Femur (tissue), 1 donor: ENCODE results near the gene PHF19.

Experiments used
- DNase-seq: peaks from one replicate; pipeline ENCODE4 v3.0.0-alpha.2; 2017

Gene PHF19

GRCh38 chr9:120872791-120873502, 4.0 kb downstream of the PHF19 start:
- no peak for DNase-seq

- DNase-seq = no peak
Measured at GRCh38 chr9:120870206-120870605, 6.8 kb downstream of the PHF19 start.

GRCh38 chr9:120869726-120870125, 7.3 kb downstream of the PHF19 start:
- no peak for DNase-seq

- DNase-seq = no peak
Measured at GRCh38 chr9:120869360-120869687, 7.7 kb downstream of the PHF19 start.

GRCh38 chr9:120868676-120869359, 8.2 kb downstream of the PHF19 start:
- peak; percentile 97 for DNase-seq

GRCh38 chr9:120868339-120868675, 8.7 kb downstream of the PHF19 start:
- no peak for DNase-seq

GRCh38 chr9:120867676-120868338, 9.2 kb downstream of the PHF19 start:
- DNase-seq = no peak

GRCh38 chr9:120866651-120867050, 10.3 kb downstream of the PHF19 start:
- DNase-seq = no peak

- DNase-seq = no peak
Measured at GRCh38 chr9:120865809-120866208, 11.2 kb downstream of the PHF19 start.

GRCh38 chr9:120865176-120865575, 11.8 kb downstream of the PHF19 start:
- no peak for DNase-seq

- DNase-seq = no peak
Measured at GRCh38 chr9:120864719-120865118, 12.3 kb downstream of the PHF19 start.

- DNase-seq = no peak
Measured at GRCh38 chr9:120863833-120864232, 13.2 kb downstream of the PHF19 start.

GRCh38 chr9:120862452-120862851, 14.5 kb downstream of the PHF19 start:
- no peak for DNase-seq

GRCh38 chr9:120861935-120862334, 15.1 kb downstream of the PHF19 start:
- no peak for DNase-seq

- no peak for DNase-seq
Measured at GRCh38 chr9:120860083-120860482, 16.9 kb downstream of the PHF19 start.

- DNase-seq = no peak
Measured at GRCh38 chr9:120859361-120859760, 17.6 kb downstream of the PHF19 start.

- DNase-seq = no peak
Measured at GRCh38 chr9:120857902-120858301, 19.1 kb downstream of the PHF19 start.

- DNase-seq = no peak
Measured at GRCh38 chr9:120857481-120857880, 19.5 kb downstream of the PHF19 start.

- no peak for DNase-seq
Measured at GRCh38 chr9:120856700-120857099, 20.3 kb downstream of the PHF19 start.

GRCh38 chr9:120855827-120856670, 20.9 kb downstream of the PHF19 start:
- no peak for DNase-seq

- DNase-seq = no peak
Measured at GRCh38 chr9:120854596-120855327, 22.2 kb downstream of the PHF19 start.

GRCh38 chr9:120853198-120853597, 23.8 kb downstream of the PHF19 start:
- no peak for DNase-seq
